ENCODE measurements around the gene FCRLB.

- TF ChIP-seq, protein P1, sequence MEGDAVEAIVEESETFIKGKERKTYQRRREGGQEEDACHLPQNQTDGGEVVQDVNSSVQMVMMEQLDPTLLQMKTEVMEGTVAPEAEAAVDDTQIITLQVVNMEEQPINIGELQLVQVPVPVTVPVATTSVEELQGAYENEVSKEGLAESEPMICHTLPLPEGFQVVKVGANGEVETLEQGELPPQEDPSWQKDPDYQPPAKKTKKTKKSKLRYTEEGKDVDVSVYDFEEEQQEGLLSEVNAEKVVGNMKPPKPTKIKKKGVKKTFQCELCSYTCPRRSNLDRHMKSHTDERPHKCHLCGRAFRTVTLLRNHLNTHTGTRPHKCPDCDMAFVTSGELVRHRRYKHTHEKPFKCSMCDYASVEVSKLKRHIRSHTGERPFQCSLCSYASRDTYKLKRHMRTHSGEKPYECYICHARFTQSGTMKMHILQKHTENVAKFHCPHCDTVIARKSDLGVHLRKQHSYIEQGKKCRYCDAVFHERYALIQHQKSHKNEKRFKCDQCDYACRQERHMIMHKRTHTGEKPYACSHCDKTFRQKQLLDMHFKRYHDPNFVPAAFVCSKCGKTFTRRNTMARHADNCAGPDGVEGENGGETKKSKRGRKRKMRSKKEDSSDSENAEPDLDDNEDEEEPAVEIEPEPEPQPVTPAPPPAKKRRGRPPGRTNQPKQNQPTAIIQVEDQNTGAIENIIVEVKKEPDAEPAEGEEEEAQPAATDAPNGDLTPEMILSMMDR (IDR thresholded peaks at IDR 0.05), result no peak
- no peak for TF ChIP-seq POLR2A (IDR thresholded peaks at IDR 0.05)
These were observed 49.8 kb downstream of the FCRLB start for GRCh38 chr1:161771161-161771560.
